ENCODE results near the gene TMEM209.
"Not testable (repeated sequence)": the region's sequence is repeated elsewhere in the genome, so short reads cannot be mapped to it uniquely, and the experiment has no call there.

TMEM209 gene

DNA sequence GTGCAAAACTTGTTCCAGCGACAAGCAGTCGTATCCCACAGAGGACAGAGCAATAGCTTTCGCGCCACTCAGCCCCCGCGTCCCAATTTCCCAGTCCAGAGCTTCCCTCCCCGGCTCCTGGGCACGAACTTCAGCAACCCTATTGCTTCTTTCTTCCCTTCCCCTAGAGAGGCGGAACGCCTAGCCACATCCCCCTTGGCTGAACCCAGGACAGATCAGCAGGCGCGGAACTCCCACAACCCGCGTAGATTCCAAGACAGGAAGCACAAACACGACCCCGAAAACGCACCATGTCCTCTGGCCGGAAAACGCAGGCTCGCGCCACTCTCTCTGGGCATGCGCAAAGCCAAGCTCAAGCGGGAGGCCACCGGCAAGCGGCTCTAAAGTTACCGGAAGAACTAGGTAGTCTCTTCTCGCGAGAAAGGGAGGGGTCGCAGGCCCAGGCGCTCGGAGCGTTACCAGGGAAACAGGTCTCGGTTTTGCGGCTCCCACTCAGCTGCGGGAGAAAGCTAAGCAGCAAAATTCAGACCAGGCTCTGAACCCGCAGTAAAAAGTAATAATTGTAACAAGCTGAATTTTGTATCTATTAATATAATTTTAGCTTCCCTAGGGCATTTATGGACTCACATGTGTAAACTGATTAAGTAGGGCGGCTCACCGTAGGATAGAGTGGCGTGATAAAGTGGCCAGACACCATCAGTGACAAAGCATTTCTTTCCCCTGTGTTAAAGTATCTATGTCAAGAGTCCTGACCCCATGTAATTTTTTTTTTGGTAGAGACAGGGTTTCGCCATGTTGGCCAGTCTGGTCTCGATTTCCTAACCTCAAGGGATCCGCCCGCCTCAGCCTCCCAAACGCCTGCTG, at the start of gene TMEM209:
Gene TMEM209, minus strand, starts transcription at position 323 of the 864 bp plus-strand sequence. Its CDS starts 31 bp downstream, at position 292.
- ATAC-seq (peak; percentile 97), DNase-seq (peak; percentile 95)

DNA sequence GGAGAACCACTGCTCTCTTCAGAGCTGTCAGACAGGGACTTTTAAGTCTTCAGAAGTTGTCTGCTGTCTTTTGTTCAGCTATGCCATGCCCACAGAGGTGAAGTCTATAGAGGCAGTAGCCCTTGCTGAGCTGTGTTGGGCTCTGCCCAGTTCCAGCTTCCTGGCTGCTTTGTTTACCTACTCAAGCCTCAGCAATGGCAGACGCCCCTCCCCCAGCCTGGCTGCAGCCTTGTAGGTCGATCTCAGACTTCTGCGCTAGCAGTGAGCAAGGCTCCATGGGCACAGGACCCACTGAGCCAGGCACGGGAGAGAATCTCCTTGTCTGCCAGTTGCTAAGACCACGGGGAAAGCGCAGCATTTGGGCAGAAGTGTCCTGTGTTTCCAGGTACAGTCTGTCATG, 49.3 kb upstream of the TMEM209 start:
- no peak for ATAC-seq

DNA sequence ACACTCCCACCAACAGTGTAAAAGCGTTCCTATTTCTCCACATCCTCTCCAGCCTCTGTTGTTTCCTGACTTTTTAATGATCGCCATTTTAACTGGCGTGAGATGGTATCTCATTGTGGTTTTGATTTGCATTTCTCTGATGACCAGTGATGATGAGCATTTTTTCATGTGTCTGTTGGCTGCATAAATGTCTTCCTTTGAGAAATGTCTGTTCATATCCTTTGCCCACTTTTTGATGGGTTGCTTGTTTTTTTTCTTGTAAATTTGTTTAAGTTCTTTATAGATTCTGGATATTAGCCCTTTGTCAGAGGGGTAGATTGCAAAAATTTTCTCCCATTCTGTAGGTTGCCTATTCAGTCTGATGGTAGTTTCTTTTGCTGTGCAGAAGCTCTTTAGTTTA, 44.4 kb upstream of the TMEM209 start:
- not testable (repeated sequence) for ATAC-seq, DNase-seq

More for the DNA sequence above, 49.3 kb upstream of the TMEM209 start:
- DNase-seq = no peak

DNA sequence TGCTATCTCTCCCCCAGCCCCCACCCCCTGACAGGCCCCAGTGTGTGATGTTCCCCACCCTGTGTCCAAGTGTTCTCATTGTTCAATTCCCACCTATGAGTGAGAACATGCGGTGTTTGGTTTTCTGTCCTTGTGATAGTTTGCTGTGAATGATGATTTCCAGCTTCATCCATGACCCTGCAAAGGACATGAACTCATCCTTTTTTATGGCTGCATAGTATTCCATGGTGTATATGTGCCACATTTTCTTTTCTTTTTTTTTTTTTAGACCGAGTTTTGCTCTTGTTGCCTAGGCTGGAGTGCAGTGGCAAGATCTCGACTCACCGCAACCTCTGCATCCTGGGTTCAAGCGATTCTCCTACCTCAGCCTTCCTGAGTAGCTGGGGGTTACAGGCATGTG, 43.6 kb upstream of the TMEM209 start:
- not testable (repeated sequence) for DNase-seq, ATAC-seq

DNA sequence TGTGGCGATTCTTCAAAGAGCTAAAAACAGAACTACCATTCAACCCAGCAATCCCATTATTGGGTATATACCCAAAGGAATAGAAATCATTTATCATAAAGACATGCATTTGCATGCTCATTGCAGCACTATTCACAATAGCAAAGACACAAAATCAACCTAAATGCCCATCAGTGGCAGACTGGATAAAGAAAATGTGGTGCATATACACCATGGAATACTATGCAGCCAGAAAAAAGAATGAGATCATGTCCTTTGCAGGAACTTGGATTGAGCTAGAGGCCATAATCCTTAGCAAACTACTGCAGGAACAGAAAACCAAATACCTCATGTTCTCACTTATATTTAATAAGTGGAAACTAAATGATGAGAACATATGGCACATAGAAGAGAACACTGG, 41.3 kb upstream of the TMEM209 start:
- DNase-seq, ATAC-seq: not testable (repeated sequence)

DNA sequence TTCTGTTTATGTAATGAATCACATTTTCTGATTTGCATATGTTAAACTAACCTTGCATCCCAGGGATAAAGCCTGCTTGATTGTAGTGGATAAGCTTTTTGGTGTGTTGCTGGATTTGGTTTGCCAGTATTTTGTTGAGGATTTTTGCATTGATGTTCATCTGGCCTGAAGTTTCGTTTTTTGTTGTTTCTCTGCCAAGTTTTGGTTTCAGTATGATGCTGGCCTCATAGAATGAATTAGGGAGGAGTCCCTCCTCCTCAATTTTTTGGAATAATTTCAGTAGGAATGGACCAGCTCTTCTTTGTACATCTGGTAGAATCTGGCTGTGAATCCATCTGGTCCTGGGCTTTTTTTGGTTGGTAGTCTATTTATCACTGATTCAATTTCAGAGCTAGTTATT, 38.3 kb upstream of the TMEM209 start:
- DNase-seq = not testable (repeated sequence)

DNA sequence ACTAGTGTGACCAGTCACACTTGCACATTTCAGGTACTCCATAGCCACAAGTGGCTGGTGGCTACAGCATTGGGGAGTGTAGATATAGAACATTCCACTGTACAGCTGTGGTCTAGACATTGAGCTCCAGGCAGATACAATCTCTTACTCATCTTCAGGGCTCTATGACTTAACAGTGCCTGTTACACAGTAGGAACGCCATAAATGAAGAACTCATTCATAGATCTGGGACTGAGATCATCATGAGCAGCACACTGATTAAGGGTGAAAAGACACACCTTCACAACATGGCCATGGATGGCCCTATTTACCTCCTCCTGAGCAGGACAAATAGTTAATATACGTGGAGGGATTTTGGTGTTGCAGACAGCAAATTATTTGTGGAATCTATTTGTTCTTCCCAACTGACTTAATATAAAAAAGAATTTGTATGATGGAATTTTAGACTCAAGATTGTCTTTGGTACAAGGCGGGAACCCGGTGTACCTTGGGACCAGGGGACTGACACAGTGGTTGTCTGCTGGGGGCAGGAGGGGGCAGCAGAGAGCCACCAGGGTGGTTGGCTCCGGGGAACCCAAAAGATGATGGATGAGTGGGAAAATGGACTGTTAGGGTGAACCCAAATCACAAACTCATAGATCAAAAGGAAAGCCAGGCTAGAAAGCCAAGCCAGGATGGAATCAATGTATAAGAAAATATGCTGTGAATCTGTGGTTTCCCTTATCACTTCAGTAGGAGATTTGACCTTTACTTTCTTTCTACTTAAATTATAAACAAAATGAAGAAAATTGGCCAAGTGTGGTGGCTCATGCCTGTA, 37.2 kb upstream of the TMEM209 start:
- DNase-seq (peak; percentile 74), ATAC-seq (peak; percentile 87)

More for the DNA sequence above, 38.3 kb upstream of the TMEM209 start:
- ATAC-seq = not testable (repeated sequence)

DNA sequence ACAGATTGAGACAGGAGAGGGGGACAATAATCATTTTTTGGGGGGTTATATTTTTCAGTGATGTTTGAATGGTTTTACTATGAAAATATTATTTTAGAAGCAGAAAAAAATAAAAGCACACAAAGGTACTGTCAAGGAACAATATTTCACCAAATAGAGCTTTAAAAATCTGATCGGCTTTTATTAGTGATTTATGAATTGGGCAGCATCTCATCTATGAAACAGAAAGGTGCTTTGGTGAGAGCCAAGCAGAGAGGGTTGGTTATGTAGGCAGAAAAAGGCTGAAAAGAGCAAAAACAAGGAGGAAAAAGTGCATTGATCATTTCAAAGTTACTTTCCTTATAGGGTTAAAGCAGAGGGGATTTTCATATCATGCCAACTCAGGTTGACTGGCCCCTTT, 35.0 kb upstream of the TMEM209 start:
- DNase-seq = no peak
- no peak for ATAC-seq

DNA sequence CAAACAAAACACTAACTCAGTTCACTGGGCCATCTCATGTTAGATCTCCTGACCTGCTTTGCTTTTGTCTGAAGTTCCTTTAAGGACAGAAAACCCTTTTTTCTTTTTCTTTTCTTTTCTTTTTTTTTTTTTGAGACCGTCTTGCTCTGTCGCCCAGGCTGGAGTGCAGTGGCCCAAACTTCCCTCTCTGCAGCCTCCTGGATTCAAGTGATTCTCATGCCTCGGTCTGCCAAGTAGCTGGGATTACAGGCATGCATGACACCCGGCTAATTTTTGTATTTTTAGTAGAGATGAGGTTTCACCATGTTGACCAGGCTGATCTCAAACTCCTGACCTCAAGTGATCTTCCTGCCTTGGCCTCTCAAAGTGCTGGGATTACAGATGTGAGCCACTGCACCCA, 31.2 kb upstream of the TMEM209 start:
- not testable (repeated sequence) for DNase-seq, ATAC-seq

DNA sequence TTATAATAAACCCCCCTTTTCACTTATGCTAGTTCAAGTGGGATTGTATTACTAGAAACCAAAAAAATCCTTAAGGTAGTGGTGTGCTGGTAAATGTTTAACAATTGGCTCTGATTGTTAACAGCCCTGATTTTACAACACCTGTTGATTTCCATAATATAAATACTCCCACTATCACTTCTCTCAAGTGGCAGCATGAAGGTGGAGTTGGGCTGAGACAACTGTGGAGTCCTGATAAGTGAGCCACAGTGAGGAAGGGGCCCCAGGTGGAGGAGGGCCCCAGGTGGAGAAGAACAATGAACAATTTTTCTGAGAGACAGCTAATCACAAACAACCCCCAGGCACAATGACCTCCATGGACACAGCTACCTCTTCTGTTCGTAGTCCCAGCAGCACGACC, 28.9 kb upstream of the TMEM209 start:
- no peak for ATAC-seq
- no peak for DNase-seq

DNA sequence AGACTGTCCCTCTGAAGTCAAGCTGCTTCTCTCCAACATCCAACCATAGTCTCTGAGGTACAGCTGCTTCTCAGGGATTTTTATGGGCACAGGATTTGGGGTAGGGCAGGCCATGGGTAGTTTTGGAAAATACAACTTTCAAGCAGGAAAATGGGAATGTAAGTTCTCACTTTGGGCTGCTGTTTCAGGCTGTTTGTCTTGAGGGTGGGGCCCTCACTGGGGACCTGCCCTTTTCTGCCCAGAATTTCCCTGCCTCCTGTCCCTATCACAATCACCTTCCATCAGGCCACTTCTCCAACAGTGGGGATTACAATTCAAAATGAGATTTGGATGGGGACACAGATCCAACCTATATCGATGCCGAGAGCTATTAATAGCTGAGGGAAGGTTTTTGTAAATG, 27.0 kb upstream of the TMEM209 start:
- no peak for DNase-seq
- ATAC-seq = no peak

DNA sequence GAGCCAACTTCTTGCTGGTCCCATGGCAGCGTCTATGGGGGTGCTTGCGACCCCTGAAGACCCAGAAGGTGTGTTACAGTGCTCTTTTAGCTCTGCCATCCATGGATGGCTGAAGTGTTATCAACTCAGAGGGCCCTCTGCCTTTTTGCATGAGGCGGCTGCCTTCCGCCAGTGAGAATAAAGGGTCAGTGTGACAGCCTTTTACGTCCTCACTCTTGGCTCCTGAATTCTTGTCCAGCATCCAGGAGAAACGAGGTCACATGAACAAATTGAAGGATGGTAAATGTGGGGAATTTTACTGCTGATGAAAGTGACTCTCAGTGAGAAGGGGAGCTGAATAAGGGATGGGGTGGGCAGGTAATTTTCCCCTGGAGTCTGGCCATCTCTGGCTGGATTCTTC, 26.6 kb upstream of the TMEM209 start:
- no peak for ATAC-seq
- no peak for DNase-seq

DNA sequence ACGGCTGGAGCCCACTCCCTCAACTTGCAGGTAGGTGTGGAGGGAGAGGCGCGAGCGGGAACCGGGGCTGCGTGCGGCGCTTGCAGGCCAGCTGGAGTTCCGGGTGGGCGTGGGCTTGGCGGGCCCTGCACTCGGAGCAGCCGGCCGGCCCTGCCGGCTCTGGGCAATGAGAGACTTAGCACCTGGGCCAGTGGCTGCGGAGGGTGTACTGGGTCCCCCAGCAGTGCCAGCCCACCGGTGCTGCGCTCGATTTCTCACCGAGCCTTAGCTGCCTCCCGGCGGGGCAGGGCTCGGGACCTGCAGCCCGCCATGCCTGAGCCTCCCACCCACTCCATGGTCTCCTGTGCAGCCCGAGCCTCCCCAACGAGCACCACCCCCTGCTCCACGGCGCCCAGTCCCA, 24.8 kb upstream of the TMEM209 start:
- ATAC-seq, DNase-seq: not testable (repeated sequence)

DNA sequence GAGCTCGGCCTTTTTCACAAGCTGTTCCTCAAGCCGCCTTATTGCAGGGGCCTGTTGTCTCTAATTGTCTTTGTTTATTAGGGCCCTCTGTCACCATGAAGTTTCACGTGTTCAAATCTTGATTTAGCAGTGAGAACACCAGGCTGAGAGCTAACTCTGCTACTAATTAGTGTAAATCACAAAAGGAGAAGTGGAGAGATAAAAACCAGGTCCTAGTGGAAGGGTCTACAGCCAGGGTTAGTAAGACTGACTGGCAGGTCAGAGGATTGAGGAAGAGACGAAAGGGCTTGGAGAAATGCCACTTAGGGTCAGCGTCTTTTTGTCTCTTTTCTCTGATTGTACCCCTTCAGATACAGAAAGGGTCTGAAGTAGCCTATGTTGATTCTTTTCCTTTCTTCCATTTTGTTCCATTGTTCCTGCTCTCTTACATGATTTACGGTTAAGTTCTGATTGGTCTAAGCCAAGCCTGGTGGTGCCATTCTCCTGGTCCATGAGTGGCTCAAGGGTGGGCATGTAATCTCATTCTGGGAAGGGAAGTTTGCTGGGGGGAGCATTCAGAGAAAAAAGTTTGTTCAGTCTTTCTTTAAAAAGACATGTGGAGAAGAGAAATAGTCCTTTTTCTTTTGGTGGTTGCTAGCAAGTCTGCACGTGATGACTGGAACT, 23.8 kb upstream of the TMEM209 start:
- DNase-seq (no peak), ATAC-seq (no peak)

DNA sequence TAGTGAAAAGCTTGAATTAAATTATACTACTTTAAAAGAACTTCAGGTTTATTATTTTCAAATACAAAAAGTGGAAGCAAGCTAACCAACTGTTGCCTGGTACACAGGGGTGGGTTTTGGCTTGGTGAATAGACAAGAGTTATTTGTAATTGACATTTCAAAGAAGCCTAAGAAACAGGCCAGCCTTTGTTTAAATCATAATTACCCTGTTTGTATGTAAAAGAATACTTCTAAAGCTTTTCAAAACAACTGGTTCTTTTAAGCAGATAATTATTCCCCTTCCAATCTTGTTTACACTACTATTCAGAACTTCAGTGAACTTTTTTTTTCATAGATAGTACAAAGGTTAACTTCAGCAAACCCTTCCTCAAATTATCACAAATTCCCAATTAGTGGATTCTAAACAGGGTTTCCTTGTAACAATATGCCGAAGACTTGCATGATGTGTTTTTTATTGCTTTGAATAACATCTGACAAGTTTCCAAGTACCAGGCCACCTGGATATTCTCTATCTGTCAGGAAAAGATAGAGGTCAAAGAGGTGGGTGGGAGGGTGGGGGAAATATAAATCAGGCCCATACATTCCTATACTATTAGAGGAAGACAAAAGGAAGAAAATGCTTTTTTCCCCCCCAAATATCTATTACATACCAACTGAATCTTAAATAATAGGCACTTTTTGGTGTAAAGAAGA, 22.8 kb upstream of the TMEM209 start:
- ATAC-seq (no peak), DNase-seq (no peak)

DNA sequence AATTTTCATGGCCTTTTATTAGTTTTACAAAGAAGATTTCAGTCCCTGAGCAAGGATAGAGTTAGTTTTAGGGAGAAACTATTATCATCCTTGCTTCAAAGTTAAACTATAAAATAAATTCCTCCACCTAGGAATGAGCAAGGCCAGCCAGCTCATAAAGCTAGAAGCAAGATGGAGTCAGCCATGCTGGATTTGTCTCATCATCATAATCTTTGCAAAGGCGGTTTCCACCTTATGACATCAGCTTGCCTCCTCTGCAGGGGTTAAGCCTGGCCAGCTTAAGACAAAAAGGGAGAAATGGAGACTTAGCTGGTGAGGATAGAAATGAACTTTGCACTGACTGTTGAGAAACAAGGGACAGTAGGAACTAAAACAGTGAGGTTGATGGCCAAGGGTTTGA, 21.1 kb upstream of the TMEM209 start:
- ATAC-seq = no peak
- no peak for DNase-seq

DNA sequence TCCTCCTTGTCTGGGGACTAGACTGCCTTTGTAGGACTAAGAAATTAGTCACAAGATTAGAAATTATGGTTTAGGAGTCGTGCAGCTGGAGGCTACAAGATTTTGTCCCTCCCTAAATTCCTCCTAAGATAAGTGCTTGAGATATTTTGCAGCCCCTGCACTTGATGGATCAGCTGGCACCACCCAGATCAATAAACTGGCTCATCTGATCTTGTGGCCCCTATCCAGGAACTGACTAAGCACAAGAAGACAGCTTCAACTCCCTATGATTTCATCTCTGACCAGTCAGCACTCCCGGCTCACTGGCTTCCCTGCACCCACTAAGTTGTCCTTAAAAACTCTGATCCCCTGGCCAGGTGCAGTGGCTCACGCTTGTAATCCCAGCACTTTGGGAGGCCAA, 19.7 kb upstream of the TMEM209 start:
- DNase-seq, ATAC-seq: not testable (repeated sequence)

DNA sequence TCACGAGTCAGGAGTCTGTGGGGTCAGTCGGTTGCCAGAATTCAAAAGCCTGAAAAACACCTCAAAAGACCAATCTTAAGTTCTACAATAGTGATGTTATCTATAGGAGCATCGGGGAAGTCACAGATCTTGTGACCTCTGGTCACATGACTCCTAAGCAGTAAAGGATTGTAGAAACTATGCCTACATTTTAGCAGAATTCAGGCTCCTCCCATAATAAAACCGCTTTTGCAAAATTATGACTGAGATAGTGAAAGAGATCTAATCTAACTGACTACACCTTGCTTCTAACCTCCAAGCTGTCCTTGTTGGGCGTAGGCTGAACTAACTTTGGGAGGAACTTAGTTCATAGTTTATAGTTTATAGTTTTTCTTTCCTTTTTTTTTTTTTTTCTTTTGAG, 19.0 kb upstream of the TMEM209 start:
- ATAC-seq = no peak
- DNase-seq = no peak

DNA sequence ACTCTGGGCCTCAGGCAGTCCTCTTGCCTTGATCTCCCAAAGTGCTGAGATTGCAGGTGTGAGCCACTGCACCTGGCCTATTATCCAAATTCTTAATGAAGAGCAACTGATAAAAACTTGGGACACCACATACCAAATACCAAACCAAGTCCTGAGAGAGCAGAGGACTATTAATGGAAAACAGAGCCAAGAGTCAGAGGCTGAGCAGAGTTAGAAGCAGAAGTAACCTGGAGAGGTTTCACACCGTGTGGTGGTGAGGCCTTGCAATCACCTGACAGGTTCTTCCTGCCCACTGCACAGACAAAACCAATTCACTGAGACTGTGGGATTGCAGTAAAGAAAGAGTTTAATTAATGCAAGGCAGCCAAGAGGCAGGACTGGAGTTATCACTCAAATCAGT, 18.4 kb upstream of the TMEM209 start:
- DNase-seq (no peak), ATAC-seq (no peak)

DNA sequence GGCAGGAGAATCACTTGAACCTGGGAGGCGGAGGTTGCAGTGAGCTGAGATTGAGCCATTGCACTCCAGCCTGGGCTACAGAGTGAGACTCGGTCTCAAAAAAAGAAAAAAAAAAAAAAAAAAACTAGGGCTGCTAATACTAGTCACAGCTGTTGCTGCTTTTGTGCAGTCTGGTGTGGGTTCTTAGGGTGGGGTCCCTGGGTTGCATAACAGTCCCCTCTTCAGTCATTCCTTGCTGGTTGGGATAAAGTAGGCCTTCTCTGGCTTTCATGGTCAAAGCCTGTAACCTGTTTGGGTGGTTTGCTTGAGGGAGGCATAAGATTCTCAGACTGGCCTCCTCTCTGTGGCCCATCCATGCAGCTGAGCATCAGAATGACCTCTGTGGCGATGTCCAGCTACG, 16.5 kb upstream of the TMEM209 start:
- DNase-seq (no peak), ATAC-seq (no peak)

DNA sequence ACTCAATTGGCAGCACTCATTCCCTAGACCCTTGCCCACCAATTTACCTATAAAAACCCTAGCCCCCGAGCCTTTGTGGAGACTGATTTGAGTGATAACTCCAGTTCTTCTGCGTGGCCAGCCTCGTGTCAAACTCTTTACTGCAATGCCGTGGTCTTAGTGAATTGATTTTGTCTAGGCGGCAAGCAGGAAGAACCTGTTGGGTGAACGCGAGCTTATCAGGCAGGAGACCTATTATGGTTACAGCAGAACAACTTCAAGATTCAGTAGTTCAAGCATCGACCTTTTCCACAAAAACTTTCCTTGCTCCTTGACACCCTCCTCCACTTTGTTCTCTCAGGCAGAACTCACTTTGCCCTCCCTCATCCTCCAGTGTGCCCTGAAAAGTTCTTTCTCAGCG, 14.7 kb upstream of the TMEM209 start:
- no peak for DNase-seq
- no peak for ATAC-seq

All from stimulated activated naive CD8-positive, alpha-beta T cell treated with anti-CD3 and anti-CD28 coated beads, Interleukin-15, Interleukin-2, amounts not matched to agents 100 U/mL and 50 U/mL, for 24 hours (primary cell).